H1 (cell line): ENCODE data around the gene GLYATL3. TPM values are rescaled to one million over a fixed set of nuclear protein-coding genes. Genes with fewer than 3 reads are reported as not detected.

Experiments
- CTCF ChIA-PET: fragments of 300-600 bp; sonication (Branson Sonifier 250); formaldehyde crosslinking; loops from one replicate; lab custom pipeline; 2021; ENCODE audit not compliant: partially characterized antibody; lab: Charles Lee
- POLR2A ChIA-PET: fragments of 300-600 bp; sonication (Branson Sonifier 250); formaldehyde crosslinking; loops from one replicate; lab custom pipeline; 2021; ENCODE audit warnings: inconsistent platforms; ENCODE audit not compliant: partially characterized antibody; lab: Charles Lee
- DNase-seq, 2 experiments: peaks; one replicate each; pipeline versions ENCODE4 v3.0.0 to v3.0.0-alpha.2; 2010 to 2022; ENCODE audit warnings: low spot score in 2 of 2, low read depth in 1 of 2, mixed read lengths in 1 of 2
- FAIRE-seq: peaks from 2 replicates; lab custom pipeline; 2011; peaks lifted over from hg19 to GRCh38; lab: Jason Lieb, UNC
- H2AFZ ChIP-seq: 2 replicates; pipeline ENCODE4 v1.8.1; 2012; ENCODE audit warnings: low read length, inconsistent platforms
- H2AK5ac ChIP-seq: 2 replicates; pipeline ENCODE4 v1.6.1; 2013; ENCODE audit warnings: low read depth, low read length
- H2BK120ac ChIP-seq: replicated peaks from 2 replicates; pipeline ENCODE3; 2013; ENCODE audit warnings: low read depth, low read length, inconsistent platforms
- H2BK12ac ChIP-seq: 2 replicates; pipeline ENCODE4 v1.6.1; 2013; ENCODE audit warnings: low read depth, low read length
- H2BK15ac ChIP-seq: 2 replicates; pipeline ENCODE4 v1.6.1; 2013; ENCODE audit warnings: low read length
- H2BK20ac ChIP-seq: 2 replicates; pipeline ENCODE4 v1.6.1; 2013; ENCODE audit warnings: low read length
- H2BK5ac ChIP-seq: 2 replicates; pipeline ENCODE4 v1.6.1; 2013; ENCODE audit warnings: low read depth, low read length
- H3K14ac ChIP-seq: 2 replicates; pipeline ENCODE4 v1.6.1; 2013; ENCODE audit warnings: inconsistent platforms; ENCODE audit not compliant: insufficient read length
- H3K18ac ChIP-seq: 2 replicates; pipeline ENCODE4 v1.6.1; 2013; ENCODE audit warnings: low read length; ENCODE audit errors: extremely low read depth
- H3K23ac ChIP-seq: 2 replicates; pipeline ENCODE4 v1.6.1; 2013; ENCODE audit warnings: inconsistent platforms; ENCODE audit not compliant: insufficient read length
- H3K23me2 ChIP-seq: 2 replicates; pipeline ENCODE4 v1.6.1; 2013; ENCODE audit warnings: low read depth, low read length
- H3K27ac ChIP-seq: 2 replicates; pipeline ENCODE4 v1.6.1; 2011; ENCODE audit warnings: low read depth, low read length, inconsistent platforms
- H3K27me3 ChIP-seq, 4 experiments: replicated peaks in 1 of 4; 1 replicate in 1 of 4; 2 replicates in 3 of 4; pipeline versions ENCODE4 v1.6.1 to v1.8.1; 2011 to 2013; ENCODE audit warnings: low read length in 3 of 4, mild to moderate bottlenecking in 3 of 4, inconsistent platforms in 2 of 4, mixed read lengths in 2 of 4, moderate library complexity in 1 of 4; ENCODE audit not compliant: control insufficient read depth in 3 of 4, insufficient read depth in 3 of 4; ENCODE audit errors: extremely low read depth in 1 of 4
- H3K36me3 ChIP-seq, 4 experiments: 2 replicates each; pipeline versions ENCODE4 v1.6.1 to v1.8.1; 2011 to 2013; ENCODE audit warnings: mild to moderate bottlenecking in 4 of 4, low read length in 3 of 4, moderate library complexity in 2 of 4, control low read depth in 1 of 4, inconsistent platforms in 1 of 4; ENCODE audit not compliant: insufficient read depth in 4 of 4, control insufficient read depth in 2 of 4
- H3K4ac ChIP-seq: replicated peaks from 2 replicates; pipeline ENCODE3; 2013; ENCODE audit warnings: low read length, low read depth, mixed read lengths, inconsistent platforms; ENCODE audit not compliant: insufficient read length
- H3K4me1 ChIP-seq, 4 experiments: replicated peaks in 1 of 4; 1 replicate in 1 of 4; 2 replicates in 3 of 4; pipeline versions ENCODE4 v1.6.1 to v1.8.1; 2011 to 2013; ENCODE audit warnings: low read length in 3 of 4, inconsistent platforms in 2 of 4, mixed read lengths in 1 of 4; ENCODE audit not compliant: insufficient read depth in 4 of 4, control insufficient read depth in 3 of 4
- H3K4me2 ChIP-seq, 2 experiments: 2 replicates each; pipeline versions ENCODE4 v1.6.1 to v1.8.1; 2011 to 2013; ENCODE audit warnings: low read depth in 2 of 2, low read length in 2 of 2, control low read depth in 1 of 2, inconsistent platforms in 1 of 2, mild to moderate bottlenecking in 1 of 2; ENCODE audit not compliant: insufficient read depth in 1 of 2
- H3K4me3 ChIP-seq, 4 experiments: fragments of 200-600, 300-600 bp in 1 of 4; sonication (generic), shearing (Covaris generic), sonication (Bioruptor Twin) in 1 of 4; 2 replicates each; pipeline versions ENCODE4 v1.5.1 to v1.8.1; 2011 to 2016; ENCODE audit warnings: low read length in 4 of 4, low read depth in 3 of 4, control low read depth in 2 of 4, inconsistent platforms in 2 of 4, mild to moderate bottlenecking in 2 of 4, mixed read lengths in 1 of 4, moderate library complexity in 1 of 4; ENCODE audit not compliant: insufficient read depth in 2 of 4; ENCODE audit errors: extremely low read depth in 1 of 4
- H3K56ac ChIP-seq: replicated peaks from 2 replicates; pipeline ENCODE3; 2013; ENCODE audit warnings: low read depth, mild to moderate bottlenecking, mixed read lengths, low read length, inconsistent platforms; ENCODE audit not compliant: insufficient read length
- H3K79me1 ChIP-seq: 2 replicates; pipeline ENCODE4 v1.6.1; 2013; ENCODE audit warnings: low read depth, low read length, control low read depth
- H3K79me2 ChIP-seq, 2 experiments: 2 replicates each; pipeline versions ENCODE4 v1.6.1 to v1.8.1; 2012 to 2013; ENCODE audit warnings: low read length in 2 of 2, mild to moderate bottlenecking in 2 of 2, inconsistent platforms in 1 of 2; ENCODE audit not compliant: insufficient read depth in 2 of 2, control insufficient read depth in 1 of 2
- H3K9ac ChIP-seq, 4 experiments: replicated peaks in 1 of 4; 1 replicate in 1 of 4; 2 replicates in 3 of 4; pipeline versions ENCODE4 v1.6.1 to v1.8.1; 2011 to 2013; ENCODE audit warnings: low read depth in 3 of 4, low read length in 3 of 4, control low read depth in 2 of 4, mild to moderate bottlenecking in 2 of 4, moderate library complexity in 2 of 4, inconsistent platforms in 1 of 4; ENCODE audit errors: extremely low read depth in 1 of 4
- H3K9me3 ChIP-seq, 2 experiments: 2 replicates each; pipeline versions ENCODE4 v1.6.1 to v1.8.1; 2012 to 2013; ENCODE audit warnings: mild to moderate bottlenecking in 2 of 2, moderate library complexity in 2 of 2, control low read depth in 1 of 2, inconsistent platforms in 1 of 2, low read depth in 1 of 2, low read length in 1 of 2, mixed read lengths in 1 of 2; ENCODE audit not compliant: insufficient read depth in 2 of 2
- H4K20me1 ChIP-seq, 2 experiments: replicated peaks in 1 of 2; 2 replicates each; pipeline versions ENCODE3 to v1.8.1; 2011 to 2013; ENCODE audit warnings: inconsistent platforms in 2 of 2, low read length in 2 of 2, mild to moderate bottlenecking in 1 of 2; ENCODE audit not compliant: insufficient read depth in 2 of 2, control insufficient read depth in 1 of 2
- H4K5ac ChIP-seq: 2 replicates; pipeline ENCODE4 v1.6.1; 2013; ENCODE audit warnings: low read length, low read depth, mixed read lengths, inconsistent platforms; ENCODE audit not compliant: insufficient read length
- H4K8ac ChIP-seq: 2 replicates; pipeline ENCODE4 v1.8.0; 2013; ENCODE audit warnings: mild to moderate bottlenecking, moderate library complexity, low read length, inconsistent platforms; ENCODE audit not compliant: insufficient read depth; ENCODE audit errors: extremely low read depth
- H4K91ac ChIP-seq: replicated peaks from 2 replicates; pipeline ENCODE3; 2013; ENCODE audit warnings: low read length, mixed read lengths, inconsistent platforms; ENCODE audit not compliant: insufficient read length
- CHD1 ChIP-seq: IDR thresholded peaks from 2 replicates; pipeline ENCODE4 v1.6.1; 2012; ENCODE audit warnings: low read depth, low read length, improper control_type of control experiment
- EGR1 ChIP-seq: IDR thresholded peaks from 2 replicates; pipeline ENCODE4 v1.6.1; 2011; ENCODE audit warnings: low read depth, low read length, borderline replicate concordance
- EP300 ChIP-seq, 2 experiments: IDR thresholded peaks; 1 replicate in 1 of 2; 2 replicates in 1 of 2; pipeline ENCODE4 v1.6.1; 2011 to 2012; ENCODE audit warnings: low read depth in 2 of 2, low read length in 2 of 2, mild to moderate bottlenecking in 2 of 2, borderline replicate concordance in 1 of 2, inconsistent platforms in 1 of 2, moderate library complexity in 1 of 2
- HDAC6 ChIP-seq: IDR thresholded peaks from one replicate; pipeline ENCODE4 v1.7.1; 2012; ENCODE audit warnings: low read depth, mild to moderate bottlenecking, inconsistent platforms, low read length, moderate library complexity
- JUND ChIP-seq: IDR thresholded peaks from 2 replicates; pipeline ENCODE4 v1.6.1; 2011; ENCODE audit warnings: mild to moderate bottlenecking, improper control_type of control experiment, low read length
- MAX ChIP-seq: IDR thresholded peaks from 2 replicates; pipeline ENCODE4 v1.6.1; 2012; ENCODE audit warnings: inconsistent platforms
- NANOG ChIP-seq: IDR thresholded peaks from 2 replicates; pipeline ENCODE4 v1.6.1; 2011; ENCODE audit warnings: low read length, low read depth, mild to moderate bottlenecking, inconsistent platforms; ENCODE audit not compliant: insufficient read depth, poor library complexity, severe bottlenecking
- POLR2AphosphoS5 ChIP-seq: IDR thresholded peaks from 2 replicates; pipeline ENCODE4 v1.6.1; 2011; ENCODE audit warnings: low read depth, low read length
- POU5F1 ChIP-seq: IDR thresholded peaks from 2 replicates; pipeline ENCODE4 v1.6.1; 2011; ENCODE audit warnings: low read depth, mild to moderate bottlenecking, low read length, moderate library complexity
- RFX5 ChIP-seq: IDR thresholded peaks from 2 replicates; pipeline ENCODE4 v1.6.1; 2011; ENCODE audit warnings: low read depth, low read length, improper control_type of control experiment, borderline replicate concordance
- SAP30 ChIP-seq: fragments of 300-600 bp; sonication (generic); IDR thresholded peaks from 2 replicates; pipeline ENCODE4 v1.7.1; 2012; ENCODE audit warnings: low read length, moderate library complexity, mild to moderate bottlenecking, inconsistent platforms; ENCODE audit not compliant: insufficient read depth, insufficient replicate concordance
- SP2 ChIP-seq: IDR thresholded peaks from 2 replicates; pipeline ENCODE4 v1.6.1; 2012; ENCODE audit warnings: mild to moderate bottlenecking, low read length, inconsistent platforms
- TAF7 ChIP-seq: optimal IDR thresholded peaks from 2 replicates; pipeline ENCODE3; 2011; ENCODE audit warnings: low read depth, mild to moderate bottlenecking, inconsistent platforms, low read length, moderate library complexity, borderline replicate concordance
- TEAD4 ChIP-seq: IDR thresholded peaks from 2 replicates; pipeline ENCODE4 v1.6.1; 2012; ENCODE audit warnings: low read depth, low read length, inconsistent platforms, mixed read lengths
- WGBS, 2 experiments: shearing (Covaris generic) in 1 of 2; methylation state at CpG; one replicate each; pipeline versions ENCODE4 v1.1.6 to v1.1.7; 2013 to 2015; ENCODE audit warnings: low lambda C conversion rate in 2 of 2, mixed read lengths in 2 of 2, inconsistent platforms in 1 of 2, low coverage in 1 of 2, missing lambda C conversion rate in 1 of 2; ENCODE audit not compliant: insufficient replicate concordance in 2 of 2, insufficient coverage in 1 of 2, insufficient read length in 1 of 2; ENCODE audit errors: extremely low coverage in 1 of 2, missing lambda C conversion rate in 1 of 2; 5-methylcytosine and 5-hydroxymethylcytosine counted together
- polyA plus RNA-seq, 7 experiments: library from polyadenylated mRNA; depleted of rRNA in 3 of 7; stranded (reverse) in 5 of 7; unstranded in 2 of 7; fragments of >200 nt in 5 of 7; fragments of 200-250 nt in 2 of 7; gene quantifications; 1 replicate in 5 of 7; 2 replicates in 1 of 7; 4 replicates in 1 of 7; pipeline versions ENCODE4 v1.2.1 to v1.2.3, GENCODE V29; 2011 to 2013; ENCODE audit warnings: missing spikeins in 2 of 7, mixed read lengths in 2 of 7
- total RNA-seq: library from RNA; stranded (reverse); fragmentation: NEBNext Ultra II Directional; extraction: Animal tissue kit (Norgen Biotek cat#: 25700); gene quantifications from 2 replicates; pipeline ENCODE4 v1.2.1, GENCODE V29; 2021

GLYATL3 gene
- total and polyA plus RNA-seq, 2 of the 8 experiments (the other 6 are each of a cell fraction or from before 2014, with no cell fraction given) = not detected

GRCh38 chr6:49462071-49462470 lies 37.7 kb upstream of the GLYATL3 start:
- H2BK15ac ChIP-seq = no peak overlapping the region
- peak overlapping the region in 3 of 4 experiments; percentile 15 to 93 (median 89); a peak in 4 of 8 replicates for H3K4me3 ChIP-seq
- H2AK5ac ChIP-seq = no peak overlapping the region
- no peaks in the 10 kb centered on the region for H3K9me3 ChIP-seq
- H4K5ac ChIP-seq = no peak overlapping the region
- peaks cover 6 to 61% of the 10 kb centered on the region in 2 experiments; a peak in 3 of 4 replicates for H3K79me2 ChIP-seq
- no peak overlapping the region for H2BK5ac ChIP-seq
- ChIA-PET CTCF (no interaction called here), POLR2A (interaction anchor here (1.3 kb wide), 1 partner anchor 88 kb away, joined by 3 read pairs; the partner anchor contains the start of gene C6orf141)
- H3K4me2 ChIP-seq = peak overlapping the region; percentile 80 to 82
- no peak overlapping the region for H2BK12ac ChIP-seq
- no peak overlapping the region for H3K18ac ChIP-seq
- H4K91ac ChIP-seq = no peak overlapping the region
- no peak for FAIRE-seq
- H2BK120ac ChIP-seq = no peak overlapping the region
- no peak overlapping the region for H3K56ac ChIP-seq
- H3K36me3 ChIP-seq = peaks cover 0 to 5% (median 0%) of the 10 kb centered on the region in 4 experiments; a peak in 1 of 8 replicates
- H3K27ac ChIP-seq = no peak overlapping the region
- peaks cover 4% of the 10 kb centered on the region for H3K23me2 ChIP-seq
- no peaks in the 10 kb centered on the region for H4K20me1 ChIP-seq
- no peak overlapping the region for H3K23ac ChIP-seq
- no peak overlapping the region for H3K14ac ChIP-seq
- no peak overlapping the region for H4K8ac ChIP-seq
- peak overlapping the region in 1 of 4 experiments; percentile 37; a peak in 1 of 7 replicates for H3K9ac ChIP-seq
- no peaks in the 10 kb centered on the region for H3K4me1 ChIP-seq
- H3K4ac ChIP-seq = no peak overlapping the region
- no peak for DNase-seq
- H3K27me3 ChIP-seq = no peaks in the 10 kb centered on the region
- H3K79me1 ChIP-seq = 0 out of 2 replicates have a peak, but pooled peaks cover 3% of the 10 kb centered on the region
- H2BK20ac ChIP-seq = no peak overlapping the region
- WGBS, 2 experiments = 91% methylated on average over 3 of the region's 3 CpGs; no CpG with 5 or more reads in 1 of the 2 experiments
- no peak overlapping the region for H2AFZ ChIP-seq
- TF ChIP-seq HDAC6 (no peak), MAX (no peak), JUND (no peak), POLR2AphosphoS5 (no peak), RFX5 (no peak), CHD1 (no peak), SP2 (no peak), TEAD4 (no peak), POU5F1 (no peak), EGR1 (no peak), EP300 (IDR thresholded peaks at IDR 0.05; ENCODE audit: borderline replicate concordance in 1 of 2, low read depth in 2 of 2, low read length in 2 of 2) (no peak), TAF7 (no peak), NANOG (no peak), SAP30 (no peak)
